T-cell (primary cell): ENCODE data around the gene HTRA2. TPM values are rescaled to one million over a fixed set of nuclear protein-coding genes. Genes with fewer than 3 reads are reported as not detected.

Source experiments
- ATAC-seq, 4 experiments: fragments of 200-7000 bp in 3 of 4; fragments of 150-1000 bp in 1 of 4; cut with Tn5 transposase; replicated peaks in 1 of 4; 1 replicate in 3 of 4; 2 replicates in 1 of 4; pipeline ENCODE4 v1.10.0; 2021; ENCODE audit warnings: moderate library complexity in 3 of 4, mild to moderate bottlenecking in 2 of 4, moderate number of reproducible peaks in 1 of 4
- CTCF ChIA-PET, 2 donors: fragments of 300-600 bp; sonication (Branson Sonifier 250); formaldehyde crosslinking; loops; one replicate each; lab custom pipeline; 2022; ENCODE audit warnings: antibody characterized with exemption in 2 of 2; lab: Charles Lee
- POLR2A ChIA-PET, 2 donors: fragments of 300-600 bp; sonication (Branson Sonifier 250); formaldehyde crosslinking; loops; one replicate each; lab custom pipeline; 2022; ENCODE audit warnings: antibody characterized with exemption in 2 of 2; lab: Charles Lee
- DNase-seq, 35 experiments: peaks; one replicate each; pipeline versions ENCODE4 v3.0.0 to v3.0.0-alpha.2; 2013 to 2023
- H3K27ac ChIP-seq: one replicate; pipeline ENCODE4 v1.5.1; 2013; ENCODE audit warnings: low read length
- H3K27me3 ChIP-seq, 2 experiments: replicated peaks in 1 of 2; 1 replicate in 1 of 2; 2 replicates in 1 of 2; pipeline versions ENCODE4 v1.6.1 to v1.7.0; 2013; ENCODE audit warnings: low read length in 1 of 2, mixed read lengths in 1 of 2; ENCODE audit not compliant: control insufficient read depth in 2 of 2, insufficient read depth in 2 of 2; ENCODE audit errors: extremely low read depth in 1 of 2
- H3K36me3 ChIP-seq, 2 donors: 1 replicate in 1 of 2; 2 replicates in 1 of 2; pipeline versions ENCODE4 v1.6.1 to v1.7.0; 2013; ENCODE audit warnings: low read length in 1 of 2; ENCODE audit not compliant: control insufficient read depth in 2 of 2, insufficient read depth in 1 of 2; ENCODE audit errors: extremely low read depth in 1 of 2
- H3K4me1 ChIP-seq, 2 experiments: 1 replicate in 1 of 2; 2 replicates in 1 of 2; pipeline versions ENCODE4 v1.6.1 to v1.7.0; 2013; ENCODE audit warnings: low read length in 2 of 2, mixed read lengths in 1 of 2; ENCODE audit not compliant: insufficient read depth in 2 of 2, control insufficient read depth in 1 of 2; ENCODE audit errors: extremely low read depth in 1 of 2
- H3K4me3 ChIP-seq, 2 donors: 1 replicate in 1 of 2; 2 replicates in 1 of 2; pipeline versions ENCODE4 v1.5.1 to v1.7.0; 2013; ENCODE audit warnings: mild to moderate bottlenecking in 2 of 2, low read length in 1 of 2, moderate library complexity in 1 of 2; ENCODE audit not compliant: control insufficient read depth in 1 of 2; ENCODE audit errors: extremely low read depth in 1 of 2
- H3K9me3 ChIP-seq: 2 replicates; pipeline ENCODE4 v1.7.0; 2013
- H3K27ac Mint-ChIP-seq, 2 donors: one replicate each; pipeline ENCODE4 v1.8.0; 2020 to 2021; ENCODE audit warnings: mild to moderate bottlenecking in 2 of 2, mixed read lengths in 2 of 2
- H3K27me3 Mint-ChIP-seq, 2 donors: one replicate each; pipeline ENCODE4 v1.8.0; 2021 to 2022; ENCODE audit warnings: mixed read lengths in 2 of 2
- H3K36me3 Mint-ChIP-seq: one replicate; pipeline ENCODE4 v1.8.0; 2021; ENCODE audit warnings: mixed read lengths
- H3K4me1 Mint-ChIP-seq, 3 donors: one replicate each; pipeline ENCODE4 v1.8.0; 2020 to 2022; ENCODE audit warnings: mixed read lengths in 3 of 3, mild to moderate bottlenecking in 1 of 3
- H3K4me3 Mint-ChIP-seq, 3 donors: one replicate each; pipeline ENCODE4 v1.8.0; 2020 to 2022; ENCODE audit warnings: mild to moderate bottlenecking in 3 of 3, mixed read lengths in 3 of 3, moderate library complexity in 3 of 3
- H3K9me3 Mint-ChIP-seq, 3 donors: one replicate each; pipeline ENCODE4 v1.8.0; 2020 to 2022; ENCODE audit warnings: mixed read lengths in 3 of 3
- WGBS: methylation state at CpG from one replicate; pipeline ENCODE4 v1.1.5; 2013; ENCODE audit warnings: missing lambda C conversion rate; ENCODE audit not compliant: insufficient coverage; 5-methylcytosine and 5-hydroxymethylcytosine counted together
- total RNA-seq, 35 experiments: library from RNA in 6 of 35; stranded (reverse) in 6 of 35; fragments of 120-200 nt in 1 of 35; gene quantifications; one replicate each; pipeline versions ENCODE4 v1.2.1 to v1.2.4 and lab custom pipeline; 2013 to 2026

Gene HTRA2
- total RNA-seq, 5 donors from 2014 or later (not counting 1 experiment from before 2014, with no cell fraction given), result 25.1 to 45.2 (median 38.3) TPM

- H3K4me3 ChIP-seq, result no peak overlapping the region
- ATAC-seq (no peak), DNase-seq (no peak)
- CTCF ChIA-PET, result no interaction called here
- no peaks in the 10 kb centered on the region for H3K4me1 Mint-ChIP-seq
- no peaks in the 10 kb centered on the region for H3K36me3 ChIP-seq
- no peak overlapping the region for H3K27ac ChIP-seq
- no peaks in the 10 kb centered on the region for H3K9me3 ChIP-seq
- H3K4me1 ChIP-seq, result no peaks in the 10 kb centered on the region
- no peak overlapping the region for H3K4me3 Mint-ChIP-seq
- H3K27me3 Mint-ChIP-seq, result peaks cover 45 to 54% of the 10 kb centered on the region in 2 donors
- WGBS, result no CpG with 5 or more reads among the region's 1 CpG
- POLR2A ChIA-PET, result no interaction called here
- H3K9me3 Mint-ChIP-seq, result no peaks in the 10 kb centered on the region
- peaks cover 0 to 41% of the 10 kb centered on the region in 2 experiments for H3K27me3 ChIP-seq
- no peak overlapping the region for H3K27ac Mint-ChIP-seq
- no peaks in the 10 kb centered on the region for H3K36me3 Mint-ChIP-seq
Measured at GRCh38 chr2:74542978-74543377, 13.2 kb downstream of the HTRA2 start.

DNA sequence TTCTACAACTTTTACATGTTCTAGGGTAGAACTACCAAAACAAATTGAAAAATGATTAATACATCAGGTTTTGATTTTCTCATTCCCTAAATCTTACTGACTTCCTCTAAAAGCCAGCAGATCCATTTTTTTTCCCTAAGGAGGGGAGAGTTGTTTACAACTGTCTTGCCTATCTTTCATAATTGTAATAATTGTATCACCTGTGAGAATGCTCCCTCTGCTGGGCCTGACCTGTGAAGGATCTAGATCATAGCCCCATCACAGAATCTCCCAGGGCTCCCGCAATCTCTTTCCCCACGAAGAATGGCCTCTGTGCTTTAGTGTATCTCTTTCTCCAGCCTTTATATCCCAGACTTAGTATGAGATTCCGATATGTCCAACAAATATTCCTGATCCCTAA lies 14.9 kb downstream of the HTRA2 start:
- peaks cover 2 to 12% of the 10 kb centered on the region in 2 experiments for H3K4me1 ChIP-seq
- H3K27me3 ChIP-seq, result peaks cover 0 to 45% of the 10 kb centered on the region in 2 experiments
- ChIA-PET POLR2A (no interaction called here), CTCF (no interaction called here)
- Mint-ChIP-seq H3K9me3 (no peaks in the 10 kb centered on the region), H3K27me3 (peaks cover 48 to 49% of the 10 kb centered on the region in 2 donors), H3K36me3 (no peaks in the 10 kb centered on the region), H3K4me1 (peaks cover 9 to 10% (median 10%) of the 10 kb centered on the region in 3 donors), H3K4me3 (no peak overlapping the region), H3K27ac (no peak overlapping the region)
- no peaks in the 10 kb centered on the region for H3K9me3 ChIP-seq
- peak in 1 of 35 experiments; percentile 46 for DNase-seq
- H3K4me3 ChIP-seq, result no peak overlapping the region
- no peaks in the 10 kb centered on the region for H3K36me3 ChIP-seq
- peak in 2 of 4 experiments; percentile 42 for ATAC-seq
- H3K27ac ChIP-seq, result no peak overlapping the region
- WGBS, result 68% methylated on average over 3 of the region's 3 CpGs

- no peaks in the 10 kb centered on the region for H3K36me3 Mint-ChIP-seq
- ChIA-PET POLR2A (no interaction called here), CTCF (no interaction called here)
- Histone ChIP-seq H3K36me3 (no peaks in the 10 kb centered on the region), H3K27ac (no peak overlapping the region), H3K4me1 (peaks cover 2 to 12% of the 10 kb centered on the region in 2 experiments), H3K4me3 (no peak overlapping the region), H3K9me3 (no peaks in the 10 kb centered on the region), H3K27me3 (peaks cover 0 to 43% of the 10 kb centered on the region in 2 experiments)
- peaks cover 10% of the 10 kb centered on the region in 3 donors for H3K4me1 Mint-ChIP-seq
- DNase-seq, result no peak
- H3K9me3 Mint-ChIP-seq, result no peaks in the 10 kb centered on the region
- H3K27ac Mint-ChIP-seq, result no peak overlapping the region
- ATAC-seq, result no peak
- 100% methylated on average over 1 of the region's 3 CpGs for WGBS
- H3K27me3 Mint-ChIP-seq, result peaks cover 53 to 55% of the 10 kb centered on the region in 2 donors
- H3K4me3 Mint-ChIP-seq, result no peak overlapping the region
Measured at GRCh38 chr2:74546004-74546403, 16.3 kb downstream of the HTRA2 start.

- peak overlapping the region; percentile 58 to 78 (median 65) for H3K4me3 Mint-ChIP-seq
- ATAC-seq, result no peak
- no peak for DNase-seq
- peak overlapping the region in 1 of 2 donors; percentile 47 for H3K27ac Mint-ChIP-seq
- peak overlapping the region in 1 of 2 donors; percentile 62 for H3K4me3 ChIP-seq
- H3K9me3 ChIP-seq, result no peaks in the 10 kb centered on the region
- peaks cover 0 to 40% of the 10 kb centered on the region in 2 experiments for H3K27me3 ChIP-seq
- H3K9me3 Mint-ChIP-seq, result no peaks in the 10 kb centered on the region
- POLR2A ChIA-PET, result no interaction called here
- CTCF ChIA-PET, result no interaction called here
- peaks cover 2 to 15% of the 10 kb centered on the region in 2 experiments for H3K4me1 ChIP-seq
- H3K27me3 Mint-ChIP-seq, result peaks cover 47 to 50% of the 10 kb centered on the region in 2 donors
- WGBS, result 36% methylated on average over 26 of the region's 26 CpGs
- no peaks in the 10 kb centered on the region for H3K36me3 Mint-ChIP-seq
- no peaks in the 10 kb centered on the region for H3K36me3 ChIP-seq
- peaks cover 10 to 14% (median 11%) of the 10 kb centered on the region in 3 donors for H3K4me1 Mint-ChIP-seq
- H3K27ac ChIP-seq, result no peak overlapping the region
Measured at GRCh38 chr2:74548285-74548899, 18.7 kb downstream of the HTRA2 start.

- peak overlapping the region; percentile 40 to 62 for H3K4me3 ChIP-seq
- WGBS, result 6% methylated on average over 85 of the region's 85 CpGs
- H3K27ac ChIP-seq, result no peak overlapping the region
- H3K36me3 ChIP-seq, result no peaks in the 10 kb centered on the region
- ChIA-PET POLR2A (no interaction called here), CTCF (no interaction called here)
- ATAC-seq (peak in 3 of 4 experiments; percentile 24 to 47 (median 39)), DNase-seq (no peak)
- Mint-ChIP-seq H3K27me3 (peaks cover 45 to 50% of the 10 kb centered on the region in 2 donors), H3K4me3 (peak overlapping the region; percentile 53 to 78 (median 55)), H3K4me1 (peaks cover 10 to 16% (median 15%) of the 10 kb centered on the region in 3 donors), H3K36me3 (no peaks in the 10 kb centered on the region), H3K27ac (no peak overlapping the region), H3K9me3 (no peaks in the 10 kb centered on the region)
- H3K9me3 ChIP-seq, result no peaks in the 10 kb centered on the region
- peaks cover 0 to 43% of the 10 kb centered on the region in 2 experiments for H3K27me3 ChIP-seq
- peaks cover 2 to 23% of the 10 kb centered on the region in 2 experiments for H3K4me1 ChIP-seq
Measured at GRCh38 chr2:74548900-74549826, 19.4 kb downstream of the HTRA2 start.

DNA sequence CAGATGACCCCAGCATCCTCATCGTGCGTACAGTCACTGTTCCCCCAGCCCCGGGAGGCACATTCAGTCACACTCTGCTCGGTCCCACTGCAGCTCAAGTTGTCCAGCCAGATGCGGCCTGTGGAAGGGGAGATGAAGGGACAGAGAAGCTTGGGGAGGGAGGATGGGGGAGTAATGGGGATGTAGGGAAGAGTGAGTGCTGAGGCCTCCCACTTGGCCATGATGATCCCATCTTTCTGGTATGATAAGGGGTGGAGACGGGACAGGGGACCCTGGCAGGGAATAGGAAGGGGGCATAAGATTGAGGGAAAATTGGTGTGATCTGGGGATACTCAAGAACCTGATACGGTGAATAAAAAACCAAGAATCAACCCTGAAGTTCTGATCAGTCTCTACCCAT lies 20.5 kb downstream of the HTRA2 start:
- Mint-ChIP-seq H3K4me3 (peak overlapping the region in 1 of 3 donors; percentile 65), H3K27me3 (peaks cover 42 to 50% of the 10 kb centered on the region in 2 donors), H3K27ac (no peak overlapping the region), H3K9me3 (no peaks in the 10 kb centered on the region), H3K36me3 (no peaks in the 10 kb centered on the region), H3K4me1 (peaks cover 11 to 16% (median 15%) of the 10 kb centered on the region in 3 donors)
- ATAC-seq (no peak), DNase-seq (no peak)
- Histone ChIP-seq H3K27me3 (peaks cover 0 to 45% of the 10 kb centered on the region in 2 experiments), H3K4me1 (peaks cover 2 to 30% of the 10 kb centered on the region in 2 experiments), H3K9me3 (no peaks in the 10 kb centered on the region), H3K27ac (no peak overlapping the region), H3K36me3 (no peaks in the 10 kb centered on the region), H3K4me3 (no peak overlapping the region)
- WGBS, result 93% methylated on average over 6 of the region's 7 CpGs
- CTCF ChIA-PET, result no interaction called here
- POLR2A ChIA-PET, result interaction anchor here in 1 of 2 donors (0.6 kb wide), 1 partner anchor 48 kb away, joined by 3 read pairs; no protein-coding TSS in a partner anchor
